ENCODE data around the gene ATXN2.
"Not testable (repeated sequence)": the region's sequence is repeated elsewhere in the genome, so short reads cannot be mapped to it uniquely, and the experiment has no call there.

ATXN2 gene

GRCh38 chr12:111574797-111575443 lies 24.2 kb downstream of the ATXN2 start:
- DNase-seq (ENCODE audit: low read depth), result no peak

DNA sequence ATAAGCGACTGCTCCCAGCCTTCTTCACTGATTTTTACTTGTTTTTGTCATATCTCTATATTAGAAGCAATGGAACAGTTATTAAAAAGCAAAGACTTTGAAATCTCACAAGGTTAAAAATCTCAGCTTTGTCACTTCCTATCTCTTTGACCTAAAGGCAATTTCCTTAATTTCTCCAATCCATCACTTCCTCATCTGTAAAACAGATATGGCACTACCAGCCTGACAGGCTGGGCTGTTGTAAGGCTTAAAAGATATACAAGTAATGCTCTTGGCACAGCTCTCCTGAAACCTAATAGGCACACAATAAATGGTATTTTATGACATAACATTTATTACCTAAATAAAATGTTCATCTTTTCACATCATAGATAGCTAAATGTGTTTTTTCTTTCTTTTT lies 25.6 kb downstream of the ATXN2 start:
- no peak for DNase-seq (ENCODE audit: low read depth)

- no peak for DNase-seq (ENCODE audit: low read depth)
These were observed 28.8 kb downstream of the ATXN2 start for GRCh38 chr12:111570084-111570961.

GRCh38 chr12:111569363-111570083 lies 29.6 kb downstream of the ATXN2 start:
- no peak for DNase-seq (ENCODE audit: low read depth)

DNA sequence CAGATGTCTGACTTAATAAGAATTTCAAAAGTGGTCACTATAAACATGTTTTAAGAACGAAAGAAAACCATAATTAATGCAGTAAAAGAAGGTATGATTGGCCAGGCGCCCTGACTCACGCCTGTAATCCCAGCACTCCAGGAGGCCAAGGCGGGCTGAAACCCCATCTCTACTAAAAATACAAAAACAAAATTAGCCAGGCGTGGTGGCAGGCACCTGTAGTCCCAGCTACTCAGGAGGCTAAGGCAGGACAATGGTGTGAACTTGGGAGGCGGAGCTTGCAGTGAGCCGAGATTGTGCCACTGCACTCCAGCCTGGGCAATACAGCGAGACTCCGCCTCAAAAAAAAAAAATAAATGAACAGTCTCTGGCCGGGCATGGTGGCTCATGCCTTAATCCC lies 38.3 kb downstream of the ATXN2 start:
- not testable (repeated sequence) for DNase-seq (ENCODE audit: low read depth)

GRCh38 chr12:111558107-111558376 lies 41.1 kb downstream of the ATXN2 start:
- no peak for DNase-seq (ENCODE audit: low read depth)

DNA sequence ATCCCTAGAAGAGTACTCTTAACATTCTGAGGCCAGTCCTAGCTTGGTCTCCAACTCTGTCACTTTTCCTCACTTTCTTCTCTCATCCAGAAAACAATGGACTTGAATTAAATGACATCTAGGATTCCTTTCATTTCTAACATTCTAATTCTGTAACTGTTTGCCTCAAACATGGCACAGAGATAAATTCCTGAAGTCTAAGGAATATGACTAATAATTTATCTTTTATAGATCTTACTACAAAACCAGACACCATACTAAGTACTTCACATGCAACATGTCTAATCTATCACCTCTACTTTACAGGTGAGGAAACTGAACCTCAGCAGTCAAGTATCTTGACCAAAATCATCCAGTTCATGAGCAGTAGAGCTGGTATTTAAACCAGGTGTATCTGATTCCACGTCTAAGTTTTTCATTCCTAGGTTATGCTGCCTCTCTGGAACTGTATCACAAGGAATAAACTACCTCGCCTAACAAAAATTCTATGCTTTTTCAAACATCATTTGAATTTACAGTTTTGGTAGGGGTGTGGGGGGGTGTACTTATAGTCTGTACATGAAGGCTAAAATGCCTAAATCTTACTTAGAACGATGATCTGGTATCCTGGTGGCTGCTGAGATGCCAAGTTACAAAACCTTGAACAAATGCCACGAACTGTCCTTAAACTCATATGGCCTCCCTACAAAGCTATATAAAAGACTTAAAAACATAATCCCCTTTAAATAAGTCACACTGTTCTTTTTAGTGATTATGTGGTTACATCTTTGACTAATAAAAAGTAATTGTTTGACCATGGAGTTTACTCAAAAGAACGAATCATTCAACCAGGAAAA lies 41.6 kb downstream of the ATXN2 start:
- DNase-seq (ENCODE audit: low read depth), result no peak

GRCh38 chr12:111556676-111557075 lies 42.4 kb downstream of the ATXN2 start:
- no peak for DNase-seq (ENCODE audit: low read depth)

DNA sequence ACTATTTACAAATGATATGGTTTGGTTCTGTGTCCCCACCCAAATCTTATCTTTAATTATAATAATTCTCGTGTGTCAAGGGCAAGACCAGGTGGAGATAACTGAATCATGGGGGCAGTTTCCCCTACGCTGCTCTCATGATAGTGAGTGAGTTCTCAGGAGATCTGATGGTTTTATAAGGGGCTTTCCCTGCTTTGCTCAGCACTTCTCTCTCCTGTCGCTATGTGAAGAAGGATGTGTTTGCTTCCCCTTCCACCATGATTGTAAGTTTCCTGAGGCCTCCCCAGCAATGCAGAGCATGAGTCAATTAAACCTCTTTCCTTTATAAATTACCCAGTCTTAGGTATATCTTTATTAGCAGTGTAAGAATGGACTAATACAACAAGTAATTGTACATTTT lies 43.8 kb downstream of the ATXN2 start:
- DNase-seq (ENCODE audit: low read depth), result not testable (repeated sequence)

DNA sequence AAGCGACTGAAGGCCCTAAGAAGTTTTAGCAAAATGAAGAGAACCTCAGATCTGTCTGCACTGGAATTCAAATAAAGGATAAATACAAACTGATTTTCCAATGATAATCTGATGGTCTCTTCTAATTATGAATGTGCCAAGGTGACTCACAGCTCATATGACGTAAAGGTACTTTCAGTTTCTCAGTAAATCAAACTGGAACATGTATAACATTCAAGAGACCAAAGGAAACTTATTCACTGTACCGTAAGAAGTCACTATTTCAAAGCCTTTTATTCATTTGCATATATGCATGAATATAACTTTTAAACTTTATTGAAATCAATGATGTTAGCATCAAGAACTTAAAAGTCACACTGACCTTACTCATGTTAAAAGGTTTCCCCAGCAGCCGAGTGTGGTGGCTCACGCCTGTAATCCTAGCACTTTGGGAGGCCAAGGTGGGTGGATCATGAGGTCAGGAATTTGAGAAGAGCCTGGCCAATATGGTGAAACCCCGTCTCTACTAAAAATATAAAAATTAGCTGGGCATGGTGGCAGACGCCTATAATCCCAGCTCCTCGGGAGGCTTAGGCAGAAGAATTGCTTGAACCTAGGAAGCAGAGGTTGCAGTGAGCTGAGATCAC lies 52.2 kb downstream of the ATXN2 start:
- no peak for DNase-seq (ENCODE audit: low read depth)

DNA sequence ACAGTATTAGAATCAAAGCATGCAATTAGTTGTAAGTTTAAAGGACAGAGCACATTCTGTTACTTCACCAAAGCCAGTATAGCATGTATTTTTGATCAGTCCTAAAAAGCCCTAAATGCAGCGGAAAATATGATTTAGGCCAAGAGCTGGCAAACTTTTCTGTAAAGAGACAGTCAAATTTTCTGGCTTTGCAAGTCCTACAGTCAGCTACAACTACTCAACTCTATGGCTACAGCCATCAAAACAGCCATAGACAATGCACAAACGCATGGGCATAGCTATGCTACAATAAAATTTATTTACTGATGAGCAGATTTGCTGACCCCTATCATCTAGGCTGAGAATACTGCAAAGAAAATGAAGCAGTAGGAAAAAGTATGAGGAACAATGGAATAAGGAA lies 52.9 kb downstream of the ATXN2 start:
- no peak for DNase-seq (ENCODE audit: low read depth)

DNA sequence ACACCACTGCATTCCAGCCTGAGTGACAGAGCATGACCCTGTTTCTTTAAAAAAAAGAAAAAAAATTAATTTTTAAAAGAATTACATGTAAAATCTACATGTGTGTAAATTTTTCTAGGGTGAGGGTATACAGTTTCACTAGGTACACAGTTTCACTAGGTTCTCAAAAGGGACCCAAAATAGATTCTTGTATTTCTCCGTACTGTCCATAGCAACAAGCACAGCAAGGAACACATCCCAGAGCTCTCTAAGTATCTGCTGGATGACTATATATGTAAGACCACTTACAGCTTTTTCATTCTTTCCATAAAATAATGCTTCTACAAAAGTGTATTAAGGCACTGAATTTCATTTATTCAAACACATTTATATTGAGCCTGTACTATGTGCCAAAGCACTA lies 55.1 kb downstream of the ATXN2 start:
- no peak for DNase-seq (ENCODE audit: low read depth)

- DNase-seq (ENCODE audit: low read depth), result no peak
These were observed 66.4 kb downstream of the ATXN2 start for GRCh38 chr12:111532751-111533150.

DNA sequence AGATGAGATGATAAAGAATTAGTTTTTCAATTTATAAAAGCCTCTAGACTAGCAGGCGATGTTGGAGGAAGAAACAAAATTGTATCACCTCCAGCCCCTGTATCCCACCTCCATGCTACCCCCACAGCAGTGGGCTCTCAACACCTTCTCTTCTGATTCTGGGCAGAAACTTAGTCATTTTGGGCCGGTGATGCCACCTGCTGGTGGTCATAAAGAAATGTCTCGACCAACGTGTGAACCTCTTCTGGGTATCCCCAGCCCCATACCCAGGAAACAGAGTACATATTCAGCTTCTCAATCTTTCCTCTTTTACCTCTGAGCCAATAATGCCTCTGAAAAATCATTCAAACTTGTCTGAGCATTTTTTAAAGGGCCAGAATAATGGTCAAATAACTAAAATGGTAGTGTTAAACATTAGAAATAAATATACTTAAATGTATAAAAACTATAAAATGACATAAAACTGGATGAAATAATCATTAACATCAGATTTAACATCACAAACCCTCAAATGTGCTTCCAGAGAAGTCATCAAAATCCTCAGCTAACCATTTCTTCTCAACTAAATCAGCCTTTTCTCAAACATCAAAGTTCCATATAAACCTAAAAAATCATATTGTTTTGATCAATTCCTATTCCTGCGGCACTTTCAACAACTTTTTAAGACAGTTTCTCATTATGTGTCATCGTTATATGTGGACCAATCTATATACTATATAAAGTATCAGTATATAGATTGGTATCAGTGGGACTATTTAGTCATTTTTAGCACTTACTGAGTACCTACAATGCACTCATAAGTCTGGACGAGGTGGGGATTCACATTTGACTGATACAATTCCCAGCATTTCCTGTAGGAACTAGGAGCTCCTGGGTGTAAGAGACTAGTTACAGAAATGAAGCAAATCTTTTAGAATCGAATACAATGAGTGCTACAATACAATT lies 69.4 kb downstream of the ATXN2 start:
- peak; percentile 45 for DNase-seq (ENCODE audit: low read depth)

DNA sequence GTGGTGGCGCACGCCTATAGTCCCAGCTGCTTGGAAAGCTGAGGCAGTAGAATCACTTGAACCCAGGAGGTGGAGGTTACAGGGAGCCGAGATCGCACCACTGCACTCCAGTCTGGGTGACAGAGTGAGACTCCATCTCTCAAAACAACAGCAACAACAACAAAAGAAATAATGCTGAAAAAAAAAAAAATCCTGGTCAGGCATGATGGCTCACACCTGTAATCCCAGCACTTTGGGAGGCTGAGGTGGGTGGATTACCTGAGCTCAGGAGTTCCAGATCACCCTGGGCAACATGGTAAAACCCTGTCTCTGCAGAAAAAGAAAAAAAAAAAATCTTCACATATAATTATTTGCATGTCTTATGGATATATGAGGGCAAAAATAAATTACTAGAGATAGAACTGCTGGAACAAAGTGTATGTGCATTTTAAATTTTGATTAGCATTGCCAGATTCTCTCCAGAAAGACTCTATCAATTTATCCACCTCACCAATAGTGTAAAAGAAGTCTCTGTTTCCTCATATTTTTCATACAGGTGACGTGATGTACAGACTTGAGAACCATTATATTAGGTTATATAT lies 75.4 kb downstream of the ATXN2 start:
- DNase-seq (ENCODE audit: low read depth), result no peak

- DNase-seq (ENCODE audit: low read depth), result no peak
These were observed 77.3 kb downstream of the ATXN2 start for GRCh38 chr12:111521801-111522200.

- DNase-seq (ENCODE audit: low read depth), result no peak
These were observed 79.2 kb downstream of the ATXN2 start for GRCh38 chr12:111519937-111520336.

GRCh38 chr12:111519083-111519482 lies 80.0 kb downstream of the ATXN2 start:
- no peak for DNase-seq (ENCODE audit: low read depth)

DNA sequence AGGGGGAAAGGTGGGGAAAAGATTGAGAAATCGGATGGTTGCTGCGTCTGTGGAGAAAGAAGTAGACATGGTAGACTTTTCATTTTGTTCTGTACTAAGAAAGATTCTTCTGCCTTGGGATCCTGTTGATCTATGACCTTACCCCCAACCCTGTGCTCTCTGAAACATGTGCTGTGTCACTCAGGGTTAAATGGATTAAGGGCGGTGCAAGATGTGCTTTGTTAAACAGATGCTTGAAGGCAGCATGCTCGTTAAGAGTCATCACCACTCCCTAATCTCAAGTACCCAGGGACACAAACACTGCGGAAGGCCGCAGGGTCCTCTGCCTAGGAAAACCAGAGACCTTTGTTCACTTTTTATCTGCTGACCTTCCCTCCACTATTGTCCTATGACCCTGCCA lies 91.4 kb downstream of the ATXN2 start:
- not testable (repeated sequence) for DNase-seq (ENCODE audit: low read depth)

- not testable (repeated sequence) for DNase-seq (ENCODE audit: low read depth)
These were observed 91.9 kb downstream of the ATXN2 start for GRCh38 chr12:111507258-111507657.

All from stimulated activated CD4-positive, alpha-beta T cell treated with anti-CD3 and anti-CD28 coated beads, Interleukin-2, amount 100 ng/mL, for 4 hours (primary cell).